NCI-H510A (cell line): ENCODE results near the gene TRAP1.

Experiments used
- DNase-seq: peaks from one replicate; lab custom pipeline; 2025; lab: John Stamatoyannopoulos, UW

TRAP1 gene

DNA sequence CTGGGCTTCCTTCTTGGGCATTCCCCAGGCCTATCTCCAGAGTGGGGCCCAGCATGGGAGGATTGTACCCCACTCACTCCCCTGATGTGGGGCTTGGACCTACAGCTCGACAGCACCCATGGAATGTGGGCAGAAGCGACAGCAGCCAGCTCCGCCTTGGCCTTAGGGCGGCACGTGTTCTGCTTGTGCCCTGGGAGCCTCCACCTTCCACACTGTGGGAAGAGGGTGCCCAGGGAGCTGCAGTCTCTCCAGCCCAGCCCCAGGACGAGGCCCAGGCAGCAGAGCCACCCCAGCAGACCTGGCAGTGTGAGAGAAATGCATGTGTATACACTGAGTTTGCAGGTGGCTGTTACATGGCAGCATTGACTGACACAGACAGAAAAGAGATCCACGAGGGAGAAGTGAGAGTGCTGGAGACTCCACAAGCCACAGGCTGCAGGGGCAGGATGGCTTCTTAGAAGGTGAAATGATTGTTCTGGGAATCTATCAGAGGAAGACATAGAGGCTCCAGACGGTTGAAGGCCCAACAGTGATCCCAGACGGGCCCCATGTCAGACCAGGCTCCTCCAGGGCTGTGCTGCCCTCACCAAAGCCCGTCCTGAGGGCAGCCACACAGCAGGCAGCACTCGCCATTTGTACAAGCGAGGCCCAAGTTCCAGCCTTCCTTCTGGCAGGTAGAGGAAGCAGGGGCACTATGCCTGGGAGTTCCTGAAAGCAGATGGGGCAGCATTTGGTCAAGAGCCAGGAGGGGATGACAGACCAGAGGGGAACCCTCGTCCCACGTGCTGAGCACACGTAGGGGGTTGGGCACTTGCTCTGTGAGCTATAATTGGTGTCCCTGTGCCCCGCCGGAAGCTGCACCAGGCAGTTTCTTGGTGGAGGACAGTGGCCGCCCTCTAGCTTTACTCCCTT, 65.6 kb downstream of the TRAP1 start:
- no peak for DNase-seq

DNA sequence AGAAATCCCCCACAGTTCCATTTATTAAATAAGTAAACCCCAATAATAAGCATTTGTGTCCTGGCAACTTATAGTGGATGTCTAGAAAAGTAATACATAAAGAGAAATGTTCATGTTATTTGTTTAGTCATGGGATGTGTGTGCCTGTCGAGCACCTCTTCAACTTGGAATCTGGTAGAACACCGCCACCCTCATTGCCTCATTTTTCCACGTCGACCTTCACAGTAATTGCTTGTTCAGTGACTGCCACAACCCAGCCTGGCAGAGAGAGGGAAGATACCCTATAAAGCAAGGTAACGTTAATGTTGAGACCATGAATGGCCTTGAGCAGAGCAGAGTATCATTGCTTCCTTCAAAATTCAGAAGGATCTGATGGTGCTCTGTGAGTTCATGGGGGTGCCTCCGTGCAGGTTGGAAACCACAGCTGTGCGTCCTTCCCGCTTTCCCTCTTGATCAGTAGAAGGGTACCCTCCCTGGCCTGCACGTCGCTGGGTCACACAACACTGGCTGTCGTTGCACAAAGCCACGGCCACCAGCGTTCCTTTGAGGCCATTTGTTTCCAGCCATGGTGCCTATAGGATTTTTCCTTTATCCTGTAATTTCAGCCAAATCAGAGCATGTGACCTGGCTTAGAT, 66.6 kb downstream of the TRAP1 start:
- no peak for DNase-seq

DNA sequence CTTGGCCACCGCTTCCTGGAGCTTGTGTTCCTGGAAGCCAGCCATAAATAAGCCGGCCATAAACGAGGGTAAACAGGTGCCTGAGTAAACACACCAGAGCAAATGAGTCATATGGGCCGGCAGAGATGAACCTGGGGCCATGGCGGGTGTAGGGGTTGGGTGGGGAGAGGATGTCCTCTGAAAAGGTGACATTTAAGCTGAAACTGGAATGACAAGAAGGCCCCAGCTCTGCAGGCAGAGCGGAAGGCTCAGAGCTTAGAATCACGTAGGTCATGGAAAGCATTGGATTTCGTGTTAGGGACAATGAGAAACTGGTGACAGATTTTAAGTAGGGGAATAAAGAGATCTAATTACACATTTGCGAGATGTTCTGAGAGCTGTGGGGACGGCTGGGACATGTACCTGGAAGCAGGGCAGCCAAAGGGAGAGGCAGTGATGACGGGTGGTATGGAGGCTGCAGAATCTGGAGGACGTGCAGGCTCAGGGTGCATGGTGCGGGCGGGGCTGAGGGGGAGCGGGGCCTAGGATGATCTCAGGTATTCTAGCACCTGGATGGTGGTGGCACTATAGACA, 70.9 kb downstream of the TRAP1 start:
- DNase-seq: peak; percentile 72

DNA sequence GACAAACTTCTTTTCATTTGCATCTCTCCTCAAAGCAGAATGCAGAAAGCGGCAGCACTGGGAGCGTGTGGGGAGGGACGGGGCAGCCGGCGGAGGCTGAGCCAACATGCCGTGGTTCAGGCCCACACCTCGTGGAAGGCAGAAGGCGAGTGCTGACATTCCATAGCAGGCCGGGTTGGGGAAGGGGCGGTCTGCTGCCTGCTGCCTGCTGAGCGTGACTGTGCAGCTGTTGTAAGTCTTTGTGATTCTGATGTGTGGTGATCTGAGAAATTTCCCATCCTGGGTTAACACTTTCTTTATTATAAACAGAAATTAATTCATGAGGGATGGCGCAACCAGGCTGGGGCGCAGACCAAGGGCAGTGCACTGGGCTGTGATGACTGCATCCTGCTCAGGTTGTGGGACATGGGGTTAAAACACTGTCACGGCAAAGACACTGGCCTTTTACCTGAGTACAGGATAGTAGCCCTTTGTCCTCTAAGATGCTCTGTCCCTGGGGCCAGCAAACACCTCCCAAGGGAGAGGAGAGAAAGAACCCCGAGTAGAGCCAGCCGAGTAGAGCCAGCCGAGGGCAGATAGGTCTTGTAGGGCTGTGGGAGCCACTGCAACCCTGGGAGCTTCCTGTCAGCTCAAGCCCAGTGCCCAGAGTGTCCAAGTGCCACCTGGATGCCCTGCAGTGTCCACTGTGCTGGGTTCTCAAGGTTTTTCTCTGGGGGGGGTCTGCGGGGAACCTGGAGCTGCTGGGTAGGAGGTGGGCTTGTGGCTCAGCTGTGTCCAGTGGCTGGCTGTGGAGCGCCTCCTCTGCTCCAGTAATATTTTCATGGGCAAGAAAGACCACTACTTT, 71.6 kb downstream of the TRAP1 start:
- no peak for DNase-seq

DNA sequence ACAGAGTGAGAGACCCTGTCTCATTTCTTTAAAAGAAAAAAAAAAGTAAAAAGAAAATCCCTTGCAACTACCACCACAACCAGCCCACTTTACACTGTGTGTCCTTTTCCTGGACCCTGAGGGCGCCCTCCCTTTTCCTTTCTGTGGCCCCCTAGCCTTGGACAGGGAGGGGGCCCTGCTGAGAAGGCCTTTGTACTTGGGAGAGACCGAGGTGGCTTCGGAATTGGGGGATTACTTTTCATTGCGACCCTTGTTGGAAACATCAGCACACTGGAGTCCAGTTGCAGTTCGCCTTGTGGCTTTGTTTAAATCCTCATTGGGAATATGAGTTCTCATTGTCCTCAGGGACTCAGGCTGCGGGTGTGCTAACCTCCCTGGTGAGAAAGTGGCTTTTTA, 72.2 kb downstream of the TRAP1 start:
- no peak for DNase-seq

DNA sequence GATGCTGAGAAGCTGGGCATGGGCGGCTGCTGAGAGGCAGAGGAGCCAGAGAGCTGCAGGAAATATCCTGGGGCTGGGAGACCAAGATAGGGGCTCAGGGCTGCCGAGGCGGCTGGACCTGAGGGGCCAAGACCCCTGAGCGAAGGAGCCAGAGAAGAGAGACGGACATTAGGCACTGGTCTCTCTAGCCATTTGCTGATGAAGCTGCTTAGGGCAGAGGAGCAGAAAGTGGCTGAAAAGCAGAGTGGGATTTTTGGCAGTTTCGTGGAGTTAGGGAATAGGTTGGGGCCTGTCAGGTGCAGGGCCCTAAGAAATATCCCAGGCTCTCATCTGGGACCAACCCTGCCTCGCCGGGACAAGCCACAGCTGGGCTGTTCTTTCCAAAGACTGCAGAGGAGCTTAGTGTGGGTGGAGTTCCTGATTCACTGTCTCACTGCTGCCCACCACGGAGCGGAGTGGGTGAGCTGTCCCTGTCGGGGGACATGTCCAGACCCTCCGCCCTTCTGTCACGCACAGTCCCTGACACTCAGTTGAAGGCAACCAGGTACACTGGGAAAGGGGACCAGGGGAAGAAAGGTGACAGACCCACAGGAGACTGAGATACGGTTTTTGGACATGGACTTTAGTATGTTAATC, 74.1 kb downstream of the TRAP1 start:
- DNase-seq: no peak

DNA sequence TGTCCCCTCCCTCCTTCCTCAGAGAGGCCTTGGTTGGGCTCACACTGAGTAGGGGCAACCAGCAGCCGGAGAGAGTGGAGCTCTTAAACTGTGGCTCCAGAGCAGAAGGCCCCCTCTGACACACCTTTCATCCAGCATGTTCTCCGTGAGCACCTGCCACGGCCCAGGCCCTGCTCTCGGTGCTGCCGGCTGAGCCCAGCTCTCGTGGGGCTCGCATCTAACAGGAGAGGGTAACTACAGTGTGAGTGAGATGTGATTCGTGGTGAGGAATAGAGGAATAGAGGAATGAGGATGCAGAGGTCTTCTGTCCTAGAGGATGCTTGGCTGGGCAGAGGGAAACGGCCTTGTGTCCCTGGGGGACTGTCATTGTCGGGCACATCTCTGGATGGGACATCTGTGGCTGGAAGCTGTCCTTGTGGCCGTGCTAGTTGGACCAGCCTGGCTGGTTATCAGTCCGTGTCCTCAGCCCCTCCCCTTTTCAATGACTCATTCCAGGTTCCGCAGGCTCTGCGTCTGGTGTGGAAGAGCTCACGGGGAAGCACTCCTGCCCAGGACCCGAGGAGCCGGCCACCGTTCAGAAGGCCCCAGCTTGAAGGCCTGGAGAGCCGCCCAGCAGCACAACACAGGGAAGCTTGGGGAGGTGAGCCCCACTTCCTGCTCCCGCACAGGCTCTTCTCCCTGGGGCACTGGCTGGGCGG, 74.8 kb downstream of the TRAP1 start:
- no peak for DNase-seq

DNA sequence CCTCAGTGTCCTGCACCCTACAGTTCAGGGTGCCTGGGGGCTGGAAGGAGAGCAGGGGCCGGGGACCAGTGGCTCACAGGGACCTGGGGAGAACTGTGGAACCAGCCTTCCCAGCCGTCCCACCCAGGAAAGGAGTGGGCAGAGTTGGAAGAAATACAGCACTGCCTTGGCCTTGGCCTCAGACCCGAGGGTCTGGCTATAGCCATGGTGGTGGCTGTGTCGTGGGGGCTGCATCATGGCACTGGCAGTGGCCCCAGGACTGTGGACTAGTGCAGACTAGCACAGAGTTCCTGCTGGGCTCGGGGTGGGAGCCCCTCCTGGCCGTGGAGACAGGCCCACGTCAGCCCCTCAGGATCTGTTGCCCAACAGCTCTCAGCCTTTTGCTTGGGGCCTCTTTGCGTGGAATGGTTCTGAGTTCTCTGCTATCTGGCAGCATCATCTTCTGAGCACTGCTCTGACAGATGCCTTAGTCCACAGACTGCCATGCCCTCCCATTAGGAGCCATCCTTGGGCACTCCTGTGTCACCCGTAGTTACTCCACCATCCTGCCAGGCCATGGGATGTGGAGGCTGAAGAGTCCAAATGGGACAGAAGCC, 75.4 kb downstream of the TRAP1 start:
- DNase-seq: no peak

DNA sequence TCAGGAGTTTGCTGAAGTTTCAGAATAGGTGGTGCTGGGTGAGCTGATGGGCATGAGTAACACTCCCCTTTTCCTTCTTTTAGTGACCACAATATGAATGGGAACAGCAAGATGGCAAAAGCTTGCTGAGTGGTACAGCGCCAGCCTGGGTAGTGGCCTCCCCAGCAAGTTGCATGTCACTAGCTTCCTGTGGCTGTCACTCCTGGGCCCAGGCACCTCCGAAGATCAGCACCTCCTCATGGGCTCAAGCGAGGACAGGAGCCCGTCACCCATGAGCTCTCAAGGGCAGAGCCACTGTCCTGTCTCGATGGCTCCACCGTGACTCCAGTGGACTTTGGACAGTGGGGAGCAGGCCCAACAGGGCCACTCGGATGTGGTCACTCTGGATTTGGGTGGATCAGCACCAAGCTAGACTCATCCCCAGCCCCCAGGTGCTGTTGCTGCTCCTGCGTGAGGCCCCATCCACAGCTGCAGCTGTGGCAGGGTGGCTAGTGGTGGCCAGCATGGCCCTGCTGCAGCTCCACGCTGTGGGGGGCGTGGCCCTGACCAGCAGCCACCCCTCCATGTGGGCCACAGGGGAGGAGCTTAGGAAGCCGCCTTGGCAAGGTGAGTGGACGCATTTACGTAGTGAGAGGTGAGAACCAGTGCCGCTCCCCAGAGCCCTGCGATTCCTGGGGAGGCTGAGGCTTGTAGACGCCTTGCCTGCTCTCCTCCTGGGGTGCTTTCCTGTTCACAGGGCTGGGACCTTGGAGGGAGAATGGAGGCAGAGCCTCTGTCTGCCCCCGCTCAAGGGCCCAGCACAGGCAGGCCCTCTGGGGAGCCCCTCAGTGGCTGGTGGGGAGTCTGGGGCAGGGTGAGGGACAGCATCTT, 76.5 kb downstream of the TRAP1 start:
- DNase-seq: no peak

DNA sequence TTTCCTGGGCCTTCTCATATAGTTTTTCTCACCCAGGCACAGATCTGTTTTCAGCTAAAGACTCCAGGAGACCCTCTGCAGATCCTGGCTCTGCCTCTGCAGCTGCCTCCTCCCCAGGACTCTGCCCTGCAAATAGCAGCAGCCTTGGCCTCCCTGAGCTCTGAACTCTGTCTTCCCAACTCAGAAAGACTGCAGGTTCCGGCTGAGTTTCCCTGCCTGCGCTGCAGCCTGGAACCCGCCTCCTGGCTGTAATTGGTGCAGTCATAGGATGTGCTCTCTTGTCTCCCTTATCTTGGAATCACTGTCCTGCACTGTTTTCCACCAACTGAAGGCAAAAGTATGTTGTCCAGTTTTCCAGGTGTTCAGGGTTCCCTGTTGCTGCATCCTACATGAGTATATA, 77.1 kb downstream of the TRAP1 start:
- DNase-seq: no peak

DNA sequence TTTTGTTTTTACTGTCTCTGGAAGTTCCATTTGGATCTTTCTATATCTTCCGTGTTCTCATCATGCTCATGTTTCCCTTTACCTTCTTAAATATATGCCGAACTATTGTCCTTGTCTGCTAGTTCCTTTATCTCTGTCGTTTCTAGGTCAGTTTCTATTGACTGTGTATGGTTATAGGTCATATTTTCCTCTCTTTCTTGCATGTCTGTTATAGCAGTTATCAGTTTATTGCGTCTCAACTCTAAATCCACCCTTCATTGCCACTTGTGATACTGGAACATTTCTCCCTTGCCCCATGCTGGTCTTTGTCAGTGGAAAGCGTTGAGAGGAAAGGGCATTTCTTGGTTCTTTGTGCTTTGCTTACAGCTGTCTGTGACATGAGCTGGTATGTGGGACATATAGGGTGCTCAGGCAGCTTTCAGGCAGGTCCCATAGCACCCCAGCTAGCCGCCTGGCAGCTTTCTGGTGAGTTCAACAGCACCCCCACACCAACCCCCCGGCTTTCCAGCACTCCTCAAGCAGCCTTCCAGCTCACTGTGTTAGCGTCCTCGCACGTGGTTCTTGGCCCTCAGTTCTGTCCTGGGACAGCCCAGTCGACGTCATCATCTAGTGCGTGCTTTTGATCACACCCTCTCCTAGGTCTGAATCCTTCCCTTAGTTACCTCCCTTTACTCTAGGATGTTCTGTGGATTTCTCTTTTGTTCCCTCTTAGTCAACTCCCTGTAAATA, 78.2 kb downstream of the TRAP1 start:
- no peak for DNase-seq

DNA sequence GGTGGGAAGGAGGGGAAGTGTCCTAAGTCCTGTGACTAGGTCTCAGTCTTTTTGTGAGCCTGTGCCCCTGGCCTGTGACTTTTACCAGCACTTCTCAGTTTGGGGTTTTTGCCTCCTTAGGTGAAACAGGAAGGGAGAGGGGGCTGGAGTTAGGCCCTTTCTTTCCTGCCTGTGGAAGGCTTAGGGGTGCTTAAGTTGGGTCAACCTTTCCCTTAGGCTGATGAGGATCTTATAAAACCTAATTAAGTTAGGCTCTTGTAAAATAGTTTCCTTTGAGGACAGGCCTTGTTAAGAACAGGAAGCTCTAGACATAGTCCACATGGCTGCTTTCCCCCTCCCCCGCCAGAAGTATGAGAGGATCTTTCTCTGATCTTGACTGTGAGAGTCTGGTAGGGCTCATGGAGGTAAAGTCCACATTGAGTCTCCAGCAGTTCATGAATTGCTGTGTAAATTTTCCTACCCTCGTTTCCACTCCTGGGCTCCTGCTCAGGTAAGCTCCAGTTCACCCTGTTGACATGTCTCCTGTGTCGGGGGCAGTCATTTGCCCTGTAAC, 79.9 kb downstream of the TRAP1 start:
- DNase-seq: no peak

DNA sequence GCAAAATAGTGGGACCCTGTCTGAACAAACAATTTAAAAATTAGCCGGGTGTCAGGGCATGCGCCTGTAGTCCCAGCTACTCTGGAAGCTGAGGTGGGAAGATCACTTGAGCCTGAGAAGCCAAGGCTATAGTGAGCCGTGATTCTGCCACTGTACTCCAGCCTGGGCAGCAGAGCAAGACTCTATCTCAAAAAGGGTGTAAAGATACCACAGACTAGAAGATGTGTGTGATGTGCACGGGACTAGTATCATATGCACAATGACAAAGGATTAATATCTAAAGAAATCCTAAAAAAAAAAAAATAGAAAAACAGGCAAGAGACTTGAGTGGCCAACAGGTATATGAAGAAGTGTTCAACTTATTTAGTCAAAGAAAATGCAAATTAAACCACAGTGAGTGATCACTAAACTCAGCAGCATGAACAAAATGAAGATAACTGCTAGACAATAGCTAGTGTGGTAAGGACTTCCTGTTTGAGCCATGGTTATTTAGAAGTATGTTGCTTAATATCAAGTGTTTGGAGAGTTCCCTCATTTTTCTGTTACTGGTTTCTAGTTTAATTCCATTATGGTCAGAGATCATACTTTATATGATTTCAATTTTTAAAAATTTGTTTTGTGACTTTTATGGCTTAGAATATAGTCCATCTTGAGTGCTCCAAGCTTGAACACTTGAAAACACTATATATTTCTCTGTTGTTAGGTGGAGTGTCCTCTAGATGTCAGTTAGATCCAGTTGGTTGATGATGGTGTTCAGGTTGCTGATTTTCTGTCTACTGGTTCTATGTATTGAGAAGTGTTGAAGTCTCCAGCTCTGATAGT, 91.2 kb downstream of the TRAP1 start:
- DNase-seq: no peak

DNA sequence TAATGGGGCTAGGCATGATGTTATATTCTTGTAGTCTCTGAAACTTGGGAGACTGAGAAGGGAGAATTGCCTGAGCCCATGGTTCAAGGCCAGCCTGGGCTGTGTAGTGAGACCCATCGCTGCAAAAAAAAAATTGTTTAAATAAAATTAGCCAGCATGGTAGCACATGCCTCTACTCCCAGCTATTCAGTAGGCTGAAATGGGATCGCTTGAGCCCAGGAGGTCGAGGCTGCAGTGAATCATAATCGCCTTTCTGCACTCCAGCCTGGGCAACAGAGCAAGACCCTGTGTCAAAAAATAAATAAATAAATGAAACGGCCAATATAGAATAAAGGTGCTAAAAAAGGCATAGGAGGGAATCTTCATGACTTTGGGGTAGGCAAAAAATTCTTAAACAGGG, 92.0 kb downstream of the TRAP1 start:
- no peak for DNase-seq

DNA sequence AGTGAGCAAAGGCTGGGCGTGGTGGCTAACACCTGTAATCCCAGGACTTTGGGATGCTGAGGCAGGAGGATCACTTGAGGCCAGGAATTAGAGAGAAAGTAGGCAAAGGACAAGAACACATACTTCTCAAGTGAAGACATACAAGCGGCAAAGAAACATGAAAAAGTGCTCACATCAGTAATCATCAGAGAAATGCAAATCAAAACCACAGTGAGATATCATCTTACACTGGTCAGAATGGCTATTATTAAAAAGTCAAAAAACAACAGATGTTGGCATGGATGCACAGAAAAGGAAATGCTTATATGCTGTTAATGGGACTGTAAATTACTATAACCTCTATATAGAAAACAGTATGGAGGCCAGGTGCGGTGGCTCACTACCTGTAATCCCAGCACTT, 93.7 kb downstream of the TRAP1 start:
- DNase-seq: no peak

DNA sequence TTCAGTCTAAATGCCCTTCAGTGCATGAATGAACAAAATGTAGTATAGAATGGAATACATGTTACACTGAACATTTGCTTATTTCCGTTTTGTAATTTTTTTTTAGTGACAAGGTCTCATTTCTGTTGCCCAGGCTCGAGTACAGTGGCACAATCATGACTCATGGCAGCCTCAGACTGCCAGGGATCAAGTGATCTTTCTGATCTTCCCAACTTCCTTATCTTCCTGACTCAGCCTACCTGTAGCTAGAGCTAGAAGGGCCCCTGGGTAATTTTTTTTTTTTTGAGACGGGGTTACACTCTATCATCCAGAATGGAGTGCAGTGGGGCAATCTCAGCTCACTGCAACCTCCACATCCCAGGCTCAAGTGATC, 98.6 kb downstream of the TRAP1 start:
- DNase-seq: no peak

DNA sequence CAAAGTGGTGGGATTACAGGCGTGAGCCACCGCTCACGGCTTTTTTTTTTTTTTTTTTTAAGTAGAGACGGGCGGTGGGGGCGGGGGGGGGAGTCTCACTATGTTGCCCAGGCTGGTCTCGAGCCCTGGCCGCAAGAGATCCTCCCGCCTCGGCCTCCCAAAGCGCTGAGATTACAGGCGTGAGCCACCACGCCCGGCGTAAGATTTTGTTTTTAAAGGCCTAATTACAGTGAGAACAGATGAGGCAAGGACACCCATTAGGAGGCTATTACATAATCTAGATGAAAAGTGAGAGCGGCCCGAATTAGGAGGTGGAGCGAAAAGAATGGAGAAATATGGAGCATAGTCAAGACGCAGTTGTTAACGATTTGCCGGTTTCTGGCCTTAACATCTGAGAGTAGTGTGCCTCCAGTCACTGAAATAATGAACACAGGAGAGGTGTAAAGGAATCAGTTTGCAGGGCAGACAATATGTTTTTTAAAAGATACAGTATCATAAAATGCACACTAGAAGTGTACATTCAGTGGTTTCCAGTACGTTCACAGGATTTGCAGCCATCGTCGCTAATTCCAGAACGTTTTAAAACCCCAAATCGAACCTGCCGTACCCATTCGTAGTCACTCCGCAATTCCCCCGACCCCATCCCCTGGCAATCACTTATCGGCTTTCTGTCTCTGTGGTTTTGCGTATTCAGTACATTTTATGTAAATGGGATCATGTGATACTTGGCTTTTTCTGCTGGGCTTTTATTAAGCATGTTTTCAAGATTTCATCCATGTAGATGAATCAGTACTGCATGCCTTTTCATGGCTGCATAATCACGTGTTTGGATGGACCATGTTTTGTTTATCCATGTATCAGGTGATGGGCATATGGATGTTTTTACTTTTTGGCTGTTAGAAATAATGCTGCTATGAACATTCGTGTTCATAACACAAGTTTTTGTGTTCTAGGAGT, 104.5 kb downstream of the TRAP1 start:
- no peak for DNase-seq
